Activated T-cell treated with anti-CD3 and anti-CD28 coated beads, Interleukin-2, amount 50 U/mL, for 24 hours (primary cell): ENCODE data around the gene SDHA.

ENCODE experiments used
- DNase-seq: peaks from one replicate; pipeline ENCODE4 v3.0.0-alpha.2; 2020
- H3K27ac Mint-ChIP-seq: 2 replicates; pipeline ENCODE4 v1.8.0; 2020; ENCODE audit warnings: mild to moderate bottlenecking, mixed read lengths
- H3K27me3 Mint-ChIP-seq: 2 replicates; pipeline ENCODE4 v1.8.0; 2020; ENCODE audit warnings: mixed read lengths
- H3K36me3 Mint-ChIP-seq: 2 replicates; pipeline ENCODE4 v1.8.0; 2020; ENCODE audit warnings: low read depth, mixed read lengths
- H3K4me1 Mint-ChIP-seq: 2 replicates; pipeline ENCODE4 v1.8.0; 2020; ENCODE audit warnings: low read depth, mixed read lengths
- H3K4me3 Mint-ChIP-seq: 2 replicates; pipeline ENCODE4 v1.8.0; 2020; ENCODE audit warnings: mild to moderate bottlenecking, moderate library complexity, mixed read lengths
- H3K9me3 Mint-ChIP-seq: 2 replicates; pipeline ENCODE4 v1.8.0; 2020; ENCODE audit warnings: mixed read lengths

The SDHA gene

DNA sequence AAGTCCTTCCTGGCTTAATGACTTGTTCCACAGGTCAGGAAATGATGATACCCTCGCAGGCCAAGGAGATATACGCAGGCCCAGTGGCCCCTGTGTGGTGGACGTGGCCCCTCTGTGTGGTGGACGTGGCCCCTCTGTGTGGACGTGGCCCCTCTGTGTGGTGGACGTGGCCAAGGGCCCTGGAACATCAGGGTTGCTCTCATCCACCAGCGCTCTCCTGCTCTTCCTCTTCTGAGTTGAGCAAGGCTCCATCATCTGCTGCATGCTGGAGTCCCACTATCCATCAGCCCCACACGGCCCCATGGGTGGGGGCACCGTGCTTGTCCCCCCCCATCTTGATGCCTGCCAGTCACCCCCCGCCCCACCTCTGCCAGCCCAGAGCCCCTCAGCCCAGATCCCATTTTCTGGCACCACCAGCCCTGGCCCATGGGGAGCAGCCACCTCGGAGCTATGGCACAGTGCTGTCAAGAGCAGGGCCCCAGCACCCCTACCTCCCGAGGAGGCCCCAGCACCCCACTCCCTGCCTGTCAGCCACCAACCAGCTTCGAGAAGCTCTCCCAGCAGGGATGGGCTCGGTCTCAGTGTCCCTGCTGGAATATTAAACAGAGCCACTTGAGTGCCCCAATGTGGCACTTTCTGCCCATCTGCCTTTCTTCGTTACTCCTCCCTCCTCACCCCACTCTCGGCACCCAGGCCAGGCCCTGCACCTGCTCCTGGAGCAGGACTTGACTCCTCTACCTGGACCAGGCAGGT lies 18.7 kb upstream of the SDHA start:
- H3K36me3 Mint-ChIP-seq = peaks cover 18% of the 10 kb centered on the region
- DNase-seq = no peak
- H3K9me3 Mint-ChIP-seq = no peaks in the 10 kb centered on the region
- no peak overlapping the region for H3K27ac Mint-ChIP-seq
- H3K27me3 Mint-ChIP-seq = no peaks in the 10 kb centered on the region
- H3K4me1 Mint-ChIP-seq = peaks cover 3% of the 10 kb centered on the region
- H3K4me3 Mint-ChIP-seq = no peak overlapping the region

DNA sequence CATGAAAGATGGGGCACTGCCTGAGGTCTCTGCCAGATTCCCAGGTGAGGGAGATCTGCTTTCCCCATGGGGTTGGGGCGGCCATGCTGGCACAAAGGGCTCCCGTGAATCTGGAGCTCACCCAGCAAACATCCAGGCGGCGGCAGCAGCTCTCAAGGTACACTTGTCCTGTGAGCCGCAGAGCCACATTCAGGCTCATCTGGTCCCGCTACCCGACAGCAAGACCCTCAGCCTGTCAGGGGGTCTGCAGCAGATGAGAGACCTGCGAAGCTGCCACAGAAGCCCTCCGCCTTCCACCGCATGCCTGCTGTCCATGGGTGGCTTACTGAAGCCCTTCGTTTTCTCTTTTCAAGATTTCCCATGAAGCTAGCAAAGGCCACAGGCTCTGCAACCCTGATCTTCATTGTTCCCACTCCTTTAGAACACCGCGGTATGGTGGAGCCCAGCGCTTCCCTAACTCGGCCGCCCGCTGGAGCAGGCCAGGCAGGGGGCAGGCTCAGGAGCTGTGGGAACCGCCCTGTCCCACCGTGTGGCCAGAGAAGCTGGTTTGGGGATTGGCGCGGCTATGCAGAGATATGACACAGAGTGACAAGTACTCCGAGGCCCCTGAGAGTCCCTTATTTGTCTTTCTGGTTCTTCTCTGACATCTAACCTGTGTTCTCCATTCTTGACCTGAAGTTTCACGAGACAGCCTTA lies 18.0 kb upstream of the SDHA start:
- DNase-seq = no peak
- Mint-ChIP-seq H3K4me1 (peaks cover 3% of the 10 kb centered on the region), H3K4me3 (no peak overlapping the region), H3K27ac (no peak overlapping the region), H3K27me3 (no peaks in the 10 kb centered on the region), H3K36me3 (peaks cover 25% of the 10 kb centered on the region), H3K9me3 (no peaks in the 10 kb centered on the region)

DNA sequence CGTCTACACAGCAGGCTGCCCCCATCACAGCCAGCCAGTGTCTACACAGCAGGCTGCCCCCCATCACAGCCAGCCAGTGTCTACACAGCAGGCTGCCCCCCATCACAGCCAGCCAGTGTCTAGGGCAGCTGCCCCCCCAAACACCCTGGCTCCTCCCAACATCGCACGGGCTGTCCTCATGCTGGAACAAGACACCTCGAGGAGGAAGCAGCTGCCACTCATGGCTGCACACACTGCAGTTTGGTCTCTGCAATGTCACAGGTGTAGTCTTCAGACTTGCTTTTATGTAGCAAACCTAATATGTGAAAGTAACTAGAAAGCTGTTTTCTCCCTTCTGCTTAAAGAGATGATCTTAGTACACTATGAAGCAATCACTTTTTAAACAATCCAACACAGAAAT lies 17.1 kb upstream of the SDHA start:
- H3K9me3 Mint-ChIP-seq = no peaks in the 10 kb centered on the region
- H3K36me3 Mint-ChIP-seq = peaks cover 34% of the 10 kb centered on the region

DNA sequence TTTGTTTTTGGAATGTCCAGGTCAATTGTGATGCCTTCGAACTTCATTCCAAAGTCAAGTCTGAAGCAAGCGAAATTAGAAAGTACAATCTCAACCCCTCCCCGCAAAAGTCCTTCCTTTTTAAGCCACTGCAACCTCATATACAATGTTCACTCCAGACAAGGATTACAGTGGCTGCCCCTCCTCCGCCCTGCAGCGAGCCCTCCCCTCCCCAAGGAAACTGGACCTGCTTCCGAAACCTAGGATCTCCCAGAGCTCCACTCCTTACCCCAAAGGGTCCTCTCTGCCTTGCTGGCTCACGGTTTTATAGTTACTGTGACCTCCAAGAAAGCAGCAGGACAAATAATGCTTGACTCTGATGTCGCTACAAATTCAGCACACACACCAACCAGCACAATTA lies 16.4 kb upstream of the SDHA start:
- Mint-ChIP-seq H3K36me3 (peaks cover 41% of the 10 kb centered on the region), H3K27ac (no peak overlapping the region), H3K27me3 (no peaks in the 10 kb centered on the region), H3K9me3 (no peaks in the 10 kb centered on the region), H3K4me3 (no peak overlapping the region), H3K4me1 (no peaks in the 10 kb centered on the region)
- DNase-seq = no peak

More for the DNA sequence above, 17.1 kb upstream of the SDHA start:
- DNase-seq = no peak
- Mint-ChIP-seq H3K4me1 (no peaks in the 10 kb centered on the region), H3K27ac (no peak overlapping the region), H3K27me3 (no peaks in the 10 kb centered on the region), H3K4me3 (no peak overlapping the region)

DNA sequence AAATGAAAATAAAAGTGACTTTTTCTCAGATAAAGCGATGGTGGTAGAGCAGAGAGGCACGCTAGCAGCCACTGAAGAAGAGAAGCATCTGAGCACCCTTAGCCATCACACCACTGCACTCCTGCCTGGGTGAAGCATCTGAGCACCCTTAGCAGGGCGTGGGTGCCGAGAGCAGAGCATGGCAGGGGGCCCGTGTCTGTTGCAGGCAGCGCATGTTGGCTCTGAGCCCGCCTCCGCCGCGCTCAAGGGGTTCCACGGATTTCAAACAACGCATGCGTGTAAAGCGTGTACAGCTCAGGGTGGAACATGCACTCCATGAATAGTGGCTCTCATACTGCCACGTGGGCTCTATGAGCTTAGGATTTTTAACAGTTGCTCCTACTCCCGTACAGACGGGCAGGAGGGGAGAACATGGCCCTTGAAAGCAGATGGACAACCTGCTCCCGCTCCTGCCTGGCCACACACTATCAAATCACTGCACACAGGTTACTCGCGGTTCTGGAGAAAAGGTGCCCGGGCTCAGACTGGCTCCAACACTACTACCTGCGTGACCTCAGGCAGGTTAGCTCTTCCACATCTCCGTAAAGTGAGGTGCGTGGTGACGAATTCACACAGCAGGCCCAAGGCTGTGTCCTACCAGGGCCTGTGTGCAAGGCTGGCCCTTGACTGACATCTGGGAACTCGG lies 14.7 kb upstream of the SDHA start:
- Mint-ChIP-seq H3K4me1 (peaks cover 5% of the 10 kb centered on the region), H3K27ac (no peak overlapping the region), H3K27me3 (no peaks in the 10 kb centered on the region), H3K9me3 (no peaks in the 10 kb centered on the region), H3K4me3 (no peak overlapping the region), H3K36me3 (peaks cover 57% of the 10 kb centered on the region)
- DNase-seq = no peak

DNA sequence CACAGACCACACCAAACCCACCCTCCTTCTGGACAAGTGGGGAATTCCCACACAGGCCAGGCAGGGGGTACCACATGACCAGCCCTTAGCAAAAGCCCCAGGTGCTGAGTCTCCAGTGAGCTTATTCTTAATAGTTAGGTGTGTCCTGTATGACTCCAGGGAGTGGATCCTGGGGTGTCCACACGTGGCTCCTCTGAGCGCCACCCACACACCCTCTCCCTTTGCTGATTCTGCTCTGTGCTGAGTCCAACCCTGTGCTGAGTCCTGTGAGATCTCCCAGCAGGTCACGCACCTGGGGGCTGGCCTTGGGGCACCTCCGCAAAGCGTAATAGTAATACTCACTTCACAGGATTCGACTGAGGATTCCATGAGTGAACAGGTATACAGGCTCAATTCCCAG lies 14.1 kb upstream of the SDHA start:
- H3K27ac Mint-ChIP-seq = no peak overlapping the region
- H3K4me3 Mint-ChIP-seq = no peak overlapping the region
- no peak for DNase-seq
- no peaks in the 10 kb centered on the region for H3K9me3 Mint-ChIP-seq
- H3K27me3 Mint-ChIP-seq = no peaks in the 10 kb centered on the region
- H3K36me3 Mint-ChIP-seq = peaks cover 57% of the 10 kb centered on the region
- H3K4me1 Mint-ChIP-seq = peaks cover 8% of the 10 kb centered on the region

DNA sequence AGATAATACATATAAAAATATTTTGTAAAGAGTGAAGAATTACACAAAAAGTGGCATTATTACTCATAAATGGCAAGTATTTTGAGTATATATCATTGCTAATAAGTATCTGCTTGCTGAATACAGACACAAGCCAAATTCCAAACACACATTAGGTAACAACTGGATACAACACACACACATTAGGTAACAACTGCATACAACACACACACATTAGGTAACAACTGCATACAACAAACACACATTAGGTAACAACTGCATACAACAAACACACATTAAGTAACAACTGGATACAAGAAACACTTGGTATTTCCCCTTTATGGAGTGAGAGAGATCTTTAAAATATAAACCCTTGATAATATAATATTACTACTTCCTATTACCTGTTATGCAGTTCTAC lies 13.7 kb upstream of the SDHA start:
- Mint-ChIP-seq H3K4me1 (peaks cover 8% of the 10 kb centered on the region), H3K9me3 (no peaks in the 10 kb centered on the region), H3K4me3 (no peak overlapping the region), H3K27me3 (no peaks in the 10 kb centered on the region), H3K27ac (no peak overlapping the region), H3K36me3 (peaks cover 57% of the 10 kb centered on the region)
- DNase-seq = no peak

DNA sequence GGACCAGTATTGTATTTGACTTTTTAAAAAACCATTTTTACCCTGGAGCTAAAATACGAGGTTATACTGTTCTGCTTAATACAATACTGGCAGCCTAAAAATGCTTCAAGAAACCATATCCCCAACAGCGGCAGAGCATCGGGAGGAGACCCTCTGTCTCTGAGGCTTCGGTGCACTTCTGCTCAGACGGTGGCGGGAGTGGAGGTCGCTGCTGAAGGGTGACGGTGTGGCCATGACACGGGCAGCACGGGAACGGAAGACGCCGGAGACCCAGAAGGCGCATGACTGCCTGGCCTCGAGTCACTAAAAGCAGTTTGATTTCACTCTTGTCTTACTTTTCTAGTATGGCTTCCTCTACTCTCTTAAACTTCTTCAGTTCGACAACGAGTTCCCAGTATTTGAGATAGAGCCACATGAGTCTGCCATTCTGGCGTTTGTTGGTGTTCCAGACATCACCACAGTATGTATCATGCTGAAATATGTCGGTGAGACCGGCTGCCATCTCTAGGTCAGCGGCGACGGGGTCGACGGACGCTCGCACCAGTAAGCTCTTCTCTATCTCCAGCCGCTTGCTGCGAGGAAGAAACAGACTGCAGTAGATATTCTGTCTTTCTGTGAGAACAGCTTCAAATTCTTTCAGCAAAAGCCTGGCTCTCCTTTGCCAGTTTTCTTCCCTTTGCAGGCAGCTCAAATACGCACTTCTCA lies 13.0 kb upstream of the SDHA start:
- H3K36me3 Mint-ChIP-seq = peaks cover 60% of the 10 kb centered on the region
- no peak for DNase-seq
- no peak overlapping the region for H3K4me3 Mint-ChIP-seq
- no peaks in the 10 kb centered on the region for H3K27me3 Mint-ChIP-seq
- H3K9me3 Mint-ChIP-seq = no peaks in the 10 kb centered on the region
- H3K4me1 Mint-ChIP-seq = peaks cover 15% of the 10 kb centered on the region
- no peak overlapping the region for H3K27ac Mint-ChIP-seq

DNA sequence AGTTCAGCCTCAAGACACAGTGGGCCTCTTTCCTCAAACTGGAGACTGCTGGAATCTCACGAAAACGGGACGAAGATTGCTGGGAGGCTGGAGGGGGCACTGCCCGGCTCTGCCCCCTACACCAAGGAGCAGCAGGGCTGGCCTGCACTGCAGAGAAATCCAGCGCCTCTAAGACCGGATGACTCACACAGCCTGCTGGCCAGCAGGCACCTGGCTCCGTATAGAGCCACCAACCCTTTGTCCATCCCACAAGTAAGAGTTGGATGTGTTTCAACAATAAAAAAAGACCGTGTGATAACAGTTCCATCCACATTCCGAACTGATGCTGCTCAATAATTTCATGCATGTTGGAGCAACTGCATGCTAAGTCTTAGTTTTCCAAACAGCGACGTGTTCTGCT lies 11.7 kb upstream of the SDHA start:
- Mint-ChIP-seq H3K4me3 (no peak overlapping the region), H3K36me3 (peaks cover 64% of the 10 kb centered on the region)

DNA sequence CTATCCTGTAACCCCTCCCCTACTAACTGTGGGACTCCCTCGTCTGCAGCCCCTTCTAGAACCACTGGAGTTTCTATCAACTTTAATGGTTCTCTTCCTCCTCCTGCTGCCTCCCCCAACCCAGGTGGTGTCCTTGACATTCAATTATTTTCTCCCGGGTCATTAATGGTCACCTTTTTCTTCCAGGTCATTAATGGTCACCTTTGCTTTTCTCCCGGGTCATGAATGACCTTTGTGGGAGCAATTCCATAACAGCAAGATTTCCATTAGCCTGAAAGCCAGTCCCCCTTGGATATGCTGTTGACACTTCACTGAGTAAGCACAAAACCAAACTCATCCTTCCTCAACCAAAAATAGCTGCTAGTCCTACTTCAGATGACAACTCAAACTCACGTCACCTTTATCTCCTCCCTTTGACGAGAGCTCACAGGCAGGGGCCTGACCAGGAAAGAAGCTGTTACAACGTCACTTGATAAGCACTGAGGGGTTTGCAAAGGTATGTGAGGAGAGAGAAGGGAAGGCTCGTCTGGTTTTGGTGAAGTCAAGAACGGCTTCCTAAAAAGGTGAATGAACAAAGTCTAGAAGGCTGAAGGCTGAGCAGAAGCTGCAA lies 11.1 kb upstream of the SDHA start:
- DNase-seq = no peak
- Mint-ChIP-seq H3K27ac (no peak overlapping the region), H3K27me3 (no peaks in the 10 kb centered on the region), H3K4me3 (no peak overlapping the region), H3K4me1 (peaks cover 20% of the 10 kb centered on the region), H3K36me3 (peaks cover 63% of the 10 kb centered on the region), H3K9me3 (no peaks in the 10 kb centered on the region)

More for the DNA sequence above, 11.7 kb upstream of the SDHA start:
- H3K4me1 Mint-ChIP-seq = peaks cover 20% of the 10 kb centered on the region
- H3K27me3 Mint-ChIP-seq = no peaks in the 10 kb centered on the region
- no peak overlapping the region for H3K27ac Mint-ChIP-seq
- H3K9me3 Mint-ChIP-seq = no peaks in the 10 kb centered on the region
- DNase-seq = no peak

DNA sequence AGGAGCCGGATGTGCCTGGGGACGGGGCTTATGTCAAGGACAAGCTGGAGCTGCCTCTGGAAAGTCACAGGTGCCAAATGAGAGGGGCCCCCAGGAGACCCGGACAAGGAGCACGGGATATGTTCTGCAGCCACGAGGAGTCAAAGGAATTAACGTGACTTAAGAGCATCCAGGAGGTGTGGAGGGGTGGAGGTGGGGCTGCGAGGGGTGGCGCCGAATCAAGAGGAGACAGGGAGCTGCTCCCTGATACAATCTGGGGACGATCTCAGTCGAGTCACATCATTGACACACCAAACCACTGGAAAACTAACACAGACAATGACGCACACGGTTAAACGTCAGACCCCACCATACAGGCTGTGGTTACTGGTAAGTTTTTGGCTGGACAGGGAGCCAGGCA lies 10.5 kb upstream of the SDHA start:
- H3K4me3 Mint-ChIP-seq = no peak overlapping the region
- DNase-seq = no peak
- H3K9me3 Mint-ChIP-seq = no peaks in the 10 kb centered on the region
- no peaks in the 10 kb centered on the region for H3K27me3 Mint-ChIP-seq
- H3K27ac Mint-ChIP-seq = peak overlapping the region; percentile 57
- peaks cover 20% of the 10 kb centered on the region for H3K4me1 Mint-ChIP-seq
- peaks cover 60% of the 10 kb centered on the region for H3K36me3 Mint-ChIP-seq

DNA sequence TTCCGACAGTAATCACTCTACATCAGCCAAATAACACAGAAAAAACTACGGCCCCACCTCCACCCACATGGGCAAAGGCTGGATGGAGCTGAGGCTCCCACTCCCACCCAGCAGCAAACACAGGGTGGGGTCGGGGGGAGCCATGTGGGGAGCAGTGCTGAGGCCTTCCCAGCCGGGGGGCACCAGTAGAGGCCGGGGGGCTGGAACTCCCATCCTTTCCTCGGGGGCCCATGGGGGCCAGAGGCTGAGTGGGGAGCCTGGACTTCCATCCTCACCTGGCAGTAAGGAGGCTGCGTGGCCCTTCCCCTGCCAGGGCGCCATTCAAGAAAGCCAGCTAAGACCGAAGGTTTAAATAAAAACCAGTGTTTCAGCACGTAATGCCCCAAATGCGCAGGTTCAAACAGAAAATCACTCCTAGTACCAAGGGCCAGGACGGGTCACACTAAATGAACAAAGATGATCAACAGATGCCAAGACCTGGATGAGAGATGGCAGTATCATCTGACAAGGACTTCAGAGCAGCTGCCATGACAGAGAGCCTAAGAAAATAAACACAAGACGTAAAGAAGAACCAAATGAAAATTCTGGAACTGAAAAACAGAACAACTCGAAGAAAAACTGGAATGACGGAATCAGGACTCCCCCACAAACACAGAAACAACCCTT lies 9.5 kb upstream of the SDHA start:
- DNase-seq = no peak
- H3K36me3 Mint-ChIP-seq = peaks cover 56% of the 10 kb centered on the region
- no peak overlapping the region for H3K4me3 Mint-ChIP-seq
- no peaks in the 10 kb centered on the region for H3K9me3 Mint-ChIP-seq
- no peaks in the 10 kb centered on the region for H3K27me3 Mint-ChIP-seq
- peaks cover 22% of the 10 kb centered on the region for H3K4me1 Mint-ChIP-seq
- no peak overlapping the region for H3K27ac Mint-ChIP-seq

DNA sequence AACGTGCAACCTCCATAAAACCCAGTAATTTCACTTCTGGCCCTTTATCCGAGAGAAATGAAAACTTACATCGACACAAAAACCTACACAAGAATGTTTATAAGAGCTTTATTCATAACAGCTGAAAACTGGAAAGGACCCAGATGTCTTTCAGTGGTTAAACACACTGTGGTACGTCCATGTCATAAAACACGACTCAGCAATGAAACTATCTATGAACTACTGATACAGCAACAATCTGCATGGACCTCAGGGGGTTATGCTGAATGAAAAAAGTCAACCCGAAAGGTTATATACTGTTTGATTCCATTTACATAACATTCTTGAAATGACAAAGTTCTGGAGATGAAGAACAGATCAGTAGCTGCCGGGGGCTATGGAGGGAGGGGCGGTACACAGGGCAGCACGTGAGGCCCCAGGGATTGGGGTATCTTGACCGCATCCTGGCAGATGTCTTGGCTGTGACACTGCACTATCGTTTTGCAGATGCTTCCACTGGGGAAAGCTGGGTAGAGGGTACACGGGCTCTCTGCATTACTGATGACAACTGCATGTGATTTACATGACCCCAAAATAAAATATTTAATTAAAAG lies 4.2 kb upstream of the SDHA start:
- peak overlapping the region; percentile 64 for H3K4me3 Mint-ChIP-seq
- H3K27ac Mint-ChIP-seq = peak overlapping the region; percentile 96
- no peaks in the 10 kb centered on the region for H3K27me3 Mint-ChIP-seq
- DNase-seq = no peak
- peaks cover 37% of the 10 kb centered on the region for H3K36me3 Mint-ChIP-seq
- no peaks in the 10 kb centered on the region for H3K9me3 Mint-ChIP-seq
- H3K4me1 Mint-ChIP-seq = peaks cover 42% of the 10 kb centered on the region
